ENCODE measurements around the gene TRAPPC4.

DNA sequence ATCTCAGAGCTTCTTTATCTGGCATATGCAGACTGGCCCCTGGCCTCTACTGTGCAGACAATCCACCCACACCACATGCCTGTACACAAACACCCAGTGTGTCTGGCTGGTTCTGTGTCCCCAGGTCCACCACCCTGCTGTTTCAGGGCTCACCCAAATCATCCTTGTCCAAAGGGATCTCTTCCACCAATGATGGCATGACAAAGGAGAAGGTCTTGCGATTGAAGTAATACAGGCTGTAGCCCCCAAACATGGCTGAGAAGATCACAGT, 10.4 kb downstream of the TRAPPC4 start:
- TF ChIP-seq SIN3A (IDR thresholded peaks at IDR 0.05; ENCODE audit: borderline replicate concordance, insufficient read depth, low read depth, low read length) = no peak
- TF ChIP-seq, protein P1, sequence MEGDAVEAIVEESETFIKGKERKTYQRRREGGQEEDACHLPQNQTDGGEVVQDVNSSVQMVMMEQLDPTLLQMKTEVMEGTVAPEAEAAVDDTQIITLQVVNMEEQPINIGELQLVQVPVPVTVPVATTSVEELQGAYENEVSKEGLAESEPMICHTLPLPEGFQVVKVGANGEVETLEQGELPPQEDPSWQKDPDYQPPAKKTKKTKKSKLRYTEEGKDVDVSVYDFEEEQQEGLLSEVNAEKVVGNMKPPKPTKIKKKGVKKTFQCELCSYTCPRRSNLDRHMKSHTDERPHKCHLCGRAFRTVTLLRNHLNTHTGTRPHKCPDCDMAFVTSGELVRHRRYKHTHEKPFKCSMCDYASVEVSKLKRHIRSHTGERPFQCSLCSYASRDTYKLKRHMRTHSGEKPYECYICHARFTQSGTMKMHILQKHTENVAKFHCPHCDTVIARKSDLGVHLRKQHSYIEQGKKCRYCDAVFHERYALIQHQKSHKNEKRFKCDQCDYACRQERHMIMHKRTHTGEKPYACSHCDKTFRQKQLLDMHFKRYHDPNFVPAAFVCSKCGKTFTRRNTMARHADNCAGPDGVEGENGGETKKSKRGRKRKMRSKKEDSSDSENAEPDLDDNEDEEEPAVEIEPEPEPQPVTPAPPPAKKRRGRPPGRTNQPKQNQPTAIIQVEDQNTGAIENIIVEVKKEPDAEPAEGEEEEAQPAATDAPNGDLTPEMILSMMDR (IDR thresholded peaks at IDR 0.05) = no peak
- TF ChIP-seq POLR2AphosphoS5 (IDR thresholded peaks at IDR 0.05; ENCODE audit: low read depth, low read length) = no peak

All from Panc1 (cell line).